Endothelial cell of umbilical vein (primary cell): ENCODE results near the gene CCNT1.

Experiments
- EZH2 ChIP-seq: IDR thresholded peaks from 2 replicates; pipeline ENCODE4 v1.6.1; 2012; ENCODE audit warnings: borderline replicate concordance, low read depth, mild to moderate bottlenecking, moderate library complexity, low read length, inconsistent platforms; ENCODE audit not compliant: severe bottlenecking
- FOS ChIP-seq: IDR thresholded peaks from 2 replicates; pipeline ENCODE4 v1.6.1; 2011; ENCODE audit warnings: mild to moderate bottlenecking, low read length, moderate library complexity, borderline replicate concordance; ENCODE audit not compliant: insufficient read depth
- MAX ChIP-seq: IDR thresholded peaks from 2 replicates; pipeline ENCODE4 v1.6.1; 2011; ENCODE audit not compliant: insufficient read depth, insufficient read length
- POLR2A ChIP-seq: IDR thresholded peaks from 2 replicates; pipeline ENCODE4 v1.6.1; 2012; ENCODE audit warnings: low read depth, mild to moderate bottlenecking, control low read depth, low read length
- TF ChIP-seq, protein P1 (sequence below), 2 donors: IDR thresholded peaks; 1 replicate in 1 of 2; 2 replicates in 1 of 2; pipeline ENCODE4 v1.5.1; 2011; ENCODE audit warnings: low read length in 2 of 2, mild to moderate bottlenecking in 2 of 2, moderate library complexity in 2 of 2, control low read depth in 1 of 2, inconsistent platforms in 1 of 2, low read depth in 1 of 2; ENCODE audit not compliant: insufficient read depth in 1 of 2; ENCODE audit errors: extremely low read depth in 1 of 2

DNA sequence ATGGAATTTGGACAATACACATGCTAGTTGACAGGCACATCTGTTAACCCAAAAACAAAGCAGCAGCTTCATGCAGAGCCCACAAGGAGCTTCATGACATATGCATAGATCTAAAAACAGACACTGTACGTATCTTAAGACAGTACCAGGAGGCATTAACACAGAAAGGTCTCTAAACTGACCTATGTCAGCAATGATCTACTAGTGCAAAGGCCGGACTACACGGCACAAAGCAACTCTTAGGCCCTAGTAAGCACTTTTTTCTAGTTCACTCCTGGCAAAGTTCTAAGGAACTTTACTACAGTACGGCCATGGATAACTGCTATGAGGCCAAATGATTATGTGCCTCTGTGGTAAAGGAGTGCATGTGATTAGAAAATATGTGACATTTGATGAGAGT is 26.1 kb downstream of the CCNT1 start:
- TF ChIP-seq, protein P1, sequence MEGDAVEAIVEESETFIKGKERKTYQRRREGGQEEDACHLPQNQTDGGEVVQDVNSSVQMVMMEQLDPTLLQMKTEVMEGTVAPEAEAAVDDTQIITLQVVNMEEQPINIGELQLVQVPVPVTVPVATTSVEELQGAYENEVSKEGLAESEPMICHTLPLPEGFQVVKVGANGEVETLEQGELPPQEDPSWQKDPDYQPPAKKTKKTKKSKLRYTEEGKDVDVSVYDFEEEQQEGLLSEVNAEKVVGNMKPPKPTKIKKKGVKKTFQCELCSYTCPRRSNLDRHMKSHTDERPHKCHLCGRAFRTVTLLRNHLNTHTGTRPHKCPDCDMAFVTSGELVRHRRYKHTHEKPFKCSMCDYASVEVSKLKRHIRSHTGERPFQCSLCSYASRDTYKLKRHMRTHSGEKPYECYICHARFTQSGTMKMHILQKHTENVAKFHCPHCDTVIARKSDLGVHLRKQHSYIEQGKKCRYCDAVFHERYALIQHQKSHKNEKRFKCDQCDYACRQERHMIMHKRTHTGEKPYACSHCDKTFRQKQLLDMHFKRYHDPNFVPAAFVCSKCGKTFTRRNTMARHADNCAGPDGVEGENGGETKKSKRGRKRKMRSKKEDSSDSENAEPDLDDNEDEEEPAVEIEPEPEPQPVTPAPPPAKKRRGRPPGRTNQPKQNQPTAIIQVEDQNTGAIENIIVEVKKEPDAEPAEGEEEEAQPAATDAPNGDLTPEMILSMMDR (IDR thresholded peaks at IDR 0.05; ENCODE audit: extremely low read depth in 1 of 2, insufficient read depth in 1 of 2, low read depth in 1 of 2, low read length in 2 of 2) = no peak
- TF ChIP-seq POLR2A (no peak), FOS (no peak), EZH2 (no peak), MAX (no peak)
